NB4 (cell line): Measurements from ENCODE around the gene PLA2G2D.

Experiments used
- POLR2A ChIP-seq: IDR thresholded peaks from 2 replicates; pipeline ENCODE4 v1.6.1; 2011; ENCODE audit warnings: mild to moderate bottlenecking; ENCODE audit not compliant: insufficient read length; ENCODE audit errors: extremely low read depth
- TF ChIP-seq, protein P1 (sequence below): IDR thresholded peaks from one replicate; pipeline ENCODE4 v1.5.1; 2012; ENCODE audit warnings: low read depth, low read length
- TF ChIP-seq, protein P2 (sequence below): IDR thresholded peaks from 2 replicates; pipeline ENCODE4 v1.6.1; 2011; ENCODE audit warnings: low read depth, low read length

DNA sequence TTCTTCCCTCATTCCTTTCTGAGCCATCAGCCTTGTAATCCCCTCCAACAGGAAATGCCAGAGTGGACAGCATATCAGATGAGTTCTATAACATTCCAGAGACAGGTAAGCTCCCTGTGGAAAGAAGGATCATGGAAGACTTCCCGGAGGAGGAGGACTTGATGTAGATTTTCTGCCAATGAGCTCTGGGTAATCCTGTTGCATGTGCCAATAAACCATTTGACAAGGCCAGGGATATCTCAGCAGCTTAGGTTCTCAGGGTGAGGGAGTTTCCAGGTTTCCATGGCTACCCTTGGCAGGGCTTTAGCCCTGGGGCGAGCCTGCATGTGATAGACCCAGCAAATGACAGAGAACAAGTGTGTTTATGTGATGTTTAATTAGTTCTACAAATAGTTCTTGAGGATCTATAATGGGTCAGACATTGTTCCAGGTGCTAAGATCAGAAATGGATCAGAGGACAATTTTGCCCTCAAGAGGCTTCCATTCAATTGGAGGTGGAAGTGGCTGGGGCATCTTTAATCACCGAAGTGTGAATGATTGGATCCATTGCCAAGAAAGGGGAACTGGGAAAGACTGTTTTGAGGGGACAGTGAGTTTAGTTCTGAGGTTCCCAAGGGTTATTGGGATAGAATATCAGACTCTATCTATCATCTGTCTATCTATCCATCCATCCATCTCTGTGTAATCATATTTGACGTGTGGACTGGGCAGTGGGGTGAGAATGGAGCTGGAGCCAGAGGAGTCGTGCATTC is 42.5 kb downstream of the PLA2G2D start:
- TF ChIP-seq, protein P1, sequence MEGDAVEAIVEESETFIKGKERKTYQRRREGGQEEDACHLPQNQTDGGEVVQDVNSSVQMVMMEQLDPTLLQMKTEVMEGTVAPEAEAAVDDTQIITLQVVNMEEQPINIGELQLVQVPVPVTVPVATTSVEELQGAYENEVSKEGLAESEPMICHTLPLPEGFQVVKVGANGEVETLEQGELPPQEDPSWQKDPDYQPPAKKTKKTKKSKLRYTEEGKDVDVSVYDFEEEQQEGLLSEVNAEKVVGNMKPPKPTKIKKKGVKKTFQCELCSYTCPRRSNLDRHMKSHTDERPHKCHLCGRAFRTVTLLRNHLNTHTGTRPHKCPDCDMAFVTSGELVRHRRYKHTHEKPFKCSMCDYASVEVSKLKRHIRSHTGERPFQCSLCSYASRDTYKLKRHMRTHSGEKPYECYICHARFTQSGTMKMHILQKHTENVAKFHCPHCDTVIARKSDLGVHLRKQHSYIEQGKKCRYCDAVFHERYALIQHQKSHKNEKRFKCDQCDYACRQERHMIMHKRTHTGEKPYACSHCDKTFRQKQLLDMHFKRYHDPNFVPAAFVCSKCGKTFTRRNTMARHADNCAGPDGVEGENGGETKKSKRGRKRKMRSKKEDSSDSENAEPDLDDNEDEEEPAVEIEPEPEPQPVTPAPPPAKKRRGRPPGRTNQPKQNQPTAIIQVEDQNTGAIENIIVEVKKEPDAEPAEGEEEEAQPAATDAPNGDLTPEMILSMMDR: no peak
- no peak for TF ChIP-seq POLR2A
- TF ChIP-seq, protein P2, sequence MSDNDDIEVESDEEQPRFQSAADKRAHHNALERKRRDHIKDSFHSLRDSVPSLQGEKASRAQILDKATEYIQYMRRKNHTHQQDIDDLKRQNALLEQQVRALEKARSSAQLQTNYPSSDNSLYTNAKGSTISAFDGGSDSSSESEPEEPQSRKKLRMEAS: no peak
